NCI-H146 treated with DMSO at 0.1 percent for 48 hours (cell line): ENCODE data around the gene RBCK1.
"Not testable (repeated sequence)": the region's sequence is repeated elsewhere in the genome, so short reads cannot be mapped to it uniquely, and the experiment has no call there.

ENCODE experiments used
- DNase-seq: peaks from one replicate; lab custom pipeline; 2025; ENCODE audit not compliant: unreplicated experiment; lab: John Stamatoyannopoulos, UW

RBCK1 gene

DNA sequence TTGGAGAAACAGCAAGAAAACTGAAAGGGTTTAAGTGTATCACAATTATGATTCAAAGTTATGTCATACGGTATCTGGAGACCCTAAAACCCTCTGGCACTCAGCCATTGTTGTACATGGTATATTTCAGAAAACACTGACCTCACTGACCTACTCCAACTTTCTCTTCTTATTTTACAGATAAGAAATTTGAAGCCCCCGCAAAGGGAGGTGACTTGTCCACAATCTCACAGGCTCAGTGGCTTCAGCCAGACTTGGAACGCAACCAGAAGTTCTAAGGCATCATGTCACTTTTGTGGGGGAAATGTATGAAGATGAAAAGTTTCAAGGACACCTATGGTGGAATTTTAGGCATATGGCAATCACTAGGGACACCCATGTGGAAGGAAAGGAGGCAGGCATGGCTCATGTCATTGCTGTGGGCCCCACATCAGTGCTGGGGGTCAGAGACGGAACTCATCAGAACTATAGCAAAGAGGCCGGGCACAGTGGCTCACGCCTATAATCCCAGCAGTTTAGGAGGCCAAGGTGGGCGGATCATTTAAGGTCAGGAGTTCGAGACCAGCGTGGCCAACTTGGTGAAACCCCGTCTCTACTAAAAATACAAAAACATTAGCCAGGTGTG lies 32.7 kb upstream of the RBCK1 start:
- no peak for DNase-seq

DNA sequence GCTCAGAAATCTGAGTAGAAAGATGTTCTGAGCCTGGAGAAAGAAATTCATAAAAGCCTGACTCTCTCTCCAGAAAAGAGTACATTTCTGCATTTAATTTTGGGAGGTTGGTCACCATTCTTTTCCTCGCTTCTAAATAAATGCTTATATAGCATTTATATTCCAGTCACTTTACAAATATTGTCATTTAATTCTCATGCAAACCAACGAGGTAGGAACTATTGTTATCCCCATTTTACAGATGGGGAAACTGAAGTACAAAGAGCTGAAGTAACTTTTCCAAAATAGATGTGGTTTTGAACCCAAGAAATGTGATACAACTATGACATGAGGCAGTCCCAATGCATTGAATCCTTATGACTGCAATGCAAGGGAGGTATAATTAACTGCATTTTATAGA lies 32.0 kb upstream of the RBCK1 start:
- DNase-seq, result no peak

DNA sequence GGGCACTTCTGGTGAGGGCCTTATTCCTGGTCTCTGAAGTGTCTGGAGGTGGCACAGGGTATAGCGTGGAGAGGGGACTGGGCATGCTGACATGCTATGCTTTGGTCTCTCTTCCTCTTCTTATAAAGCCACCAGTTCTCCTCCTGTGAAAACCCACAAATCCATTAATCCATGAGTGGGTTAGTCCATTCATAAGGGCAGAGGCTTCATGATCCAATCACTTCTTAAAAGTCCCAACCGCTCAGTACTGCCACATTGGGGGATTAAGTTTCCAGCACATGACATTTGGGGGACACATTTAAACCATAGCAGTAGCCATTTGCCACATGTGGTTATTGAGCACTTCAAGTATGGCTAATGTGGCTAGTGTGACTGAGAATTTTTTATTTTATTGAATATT lies 31.3 kb upstream of the RBCK1 start:
- no peak for DNase-seq

- not testable (repeated sequence) for DNase-seq
Measured at GRCh38 chr20:377578-377977, 30.5 kb upstream of the RBCK1 start.

DNA sequence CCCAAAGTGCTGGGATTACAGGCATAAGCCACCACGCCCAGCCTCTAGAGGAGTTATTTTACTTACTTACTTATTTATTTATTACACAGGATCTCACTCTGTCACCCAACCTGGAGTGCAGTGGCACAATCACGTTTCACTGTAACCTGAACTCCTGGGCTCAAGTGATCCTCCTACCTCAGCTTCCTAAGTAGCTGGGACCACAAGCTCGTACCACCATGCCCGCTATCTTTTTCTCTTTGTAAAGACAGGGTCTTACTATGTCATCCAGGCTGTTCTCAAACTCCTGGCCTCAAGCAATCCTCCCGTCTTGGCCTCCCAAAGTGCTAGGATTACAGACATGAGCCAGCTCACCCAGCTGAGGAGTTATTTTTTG lies 29.1 kb upstream of the RBCK1 start:
- DNase-seq, result no peak

DNA sequence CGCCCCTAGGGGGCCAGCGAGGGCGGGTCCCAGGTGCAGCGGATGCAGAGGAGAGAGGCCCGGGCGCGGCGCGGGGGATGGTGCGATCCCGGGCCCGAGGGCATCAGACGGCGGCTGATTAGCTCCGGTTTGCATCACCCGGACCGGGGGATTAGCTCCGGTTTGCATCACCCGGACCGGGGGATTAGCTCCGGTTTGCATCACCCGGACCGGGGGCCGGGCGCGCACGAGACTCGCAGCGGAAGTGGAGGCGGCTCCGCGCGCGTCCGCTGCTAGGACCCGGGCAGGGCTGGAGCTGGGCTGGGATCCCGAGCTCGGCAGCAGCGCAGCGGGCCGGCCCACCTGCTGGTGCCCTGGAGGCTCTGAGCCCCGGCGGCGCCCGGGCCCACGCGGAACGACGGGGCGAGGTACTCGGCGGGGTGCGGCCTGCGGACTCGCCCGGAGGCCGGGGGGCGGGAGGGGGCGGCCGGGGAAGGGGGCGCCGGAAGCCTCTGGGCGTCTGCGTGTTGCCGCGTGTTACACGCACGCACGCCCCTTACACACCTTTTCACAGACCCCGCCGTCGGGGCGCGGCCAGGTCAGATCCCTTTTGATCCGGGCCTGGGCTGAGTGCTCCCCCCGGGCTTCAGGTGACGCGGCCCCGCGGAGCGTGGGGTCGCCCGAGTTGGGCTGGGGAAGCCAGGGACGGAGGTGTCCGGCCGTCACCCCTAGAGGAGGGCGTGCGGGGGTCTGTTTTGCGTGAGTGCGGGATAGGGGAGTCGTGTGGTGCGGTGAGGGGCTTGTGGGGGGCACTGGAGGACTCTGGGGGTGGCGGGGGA lies 27.1 kb upstream of the RBCK1 start:
- peak; percentile 56 for DNase-seq

DNA sequence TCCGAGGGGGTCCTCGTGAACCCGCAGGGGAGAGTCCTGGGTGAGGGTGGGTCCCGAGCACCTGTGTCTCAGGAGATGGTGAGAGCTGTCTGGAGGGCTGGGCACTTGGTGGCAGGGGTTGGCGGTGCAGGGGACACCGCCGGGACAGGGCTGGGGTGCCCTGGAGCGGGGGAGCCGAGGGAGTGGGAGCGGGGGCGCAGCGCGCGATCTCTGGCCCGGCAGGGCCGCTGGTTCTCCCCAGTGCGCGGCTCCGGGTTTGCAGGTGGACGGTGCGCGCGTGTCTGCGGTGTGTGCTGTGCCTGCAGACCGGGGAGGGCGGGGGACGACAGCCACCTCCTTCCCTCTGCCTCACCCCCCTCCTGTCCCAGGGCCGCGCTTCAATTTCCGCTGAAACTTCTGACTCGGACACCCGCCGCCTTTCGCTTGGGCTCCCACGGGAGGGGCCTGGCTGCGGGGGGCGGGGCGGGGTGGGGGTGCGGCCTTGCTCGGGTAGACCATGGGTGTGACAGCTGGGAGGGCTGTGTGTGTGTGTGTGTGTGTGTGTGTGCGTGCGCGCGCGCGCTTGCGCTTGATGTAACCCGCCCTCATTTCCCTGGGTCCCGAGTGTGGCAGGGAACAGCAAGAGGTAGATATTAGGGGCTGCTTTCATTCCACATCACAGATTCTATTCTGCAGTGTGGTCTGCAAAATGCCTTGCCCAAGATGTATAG lies 26.4 kb upstream of the RBCK1 start:
- DNase-seq, result peak; percentile 50

DNA sequence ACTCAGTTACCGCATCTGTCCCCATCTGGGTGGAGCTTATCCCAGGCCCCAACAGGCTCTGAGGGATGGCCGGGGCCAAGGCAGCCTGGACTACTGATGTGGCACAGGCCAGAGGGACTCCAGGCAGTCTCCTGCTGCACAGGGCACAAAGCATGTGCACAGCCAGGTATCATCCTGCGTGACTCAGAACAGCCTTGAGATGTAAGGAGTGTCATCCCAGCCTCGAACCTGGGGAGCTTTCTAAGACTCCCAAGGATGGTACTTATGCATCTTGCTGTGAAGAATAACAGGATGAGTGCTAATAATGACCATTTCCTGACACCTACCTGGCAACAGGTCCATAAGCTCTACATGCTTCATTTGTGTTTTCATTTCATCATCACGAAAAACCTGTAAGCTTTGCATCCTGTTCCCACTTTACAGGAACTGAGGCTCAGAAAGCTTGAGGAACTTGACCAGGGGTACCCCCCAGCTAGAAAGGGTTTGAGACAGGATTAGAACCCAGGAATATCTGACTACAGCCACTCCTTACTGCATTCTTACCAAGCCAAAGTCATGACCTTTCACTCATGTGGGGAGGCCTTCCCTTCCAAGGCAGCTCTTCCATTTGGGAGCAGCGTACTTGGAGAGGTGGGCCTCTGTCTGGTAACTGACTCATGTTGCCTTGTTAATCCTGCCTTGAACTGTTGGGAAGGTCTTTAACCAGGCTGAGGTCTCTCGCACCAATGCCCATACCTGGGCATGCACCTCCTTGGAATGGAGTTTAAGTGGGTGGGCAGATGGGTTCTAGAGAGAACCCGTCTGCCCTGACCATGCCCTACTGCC lies 25.6 kb upstream of the RBCK1 start:
- no peak for DNase-seq

DNA sequence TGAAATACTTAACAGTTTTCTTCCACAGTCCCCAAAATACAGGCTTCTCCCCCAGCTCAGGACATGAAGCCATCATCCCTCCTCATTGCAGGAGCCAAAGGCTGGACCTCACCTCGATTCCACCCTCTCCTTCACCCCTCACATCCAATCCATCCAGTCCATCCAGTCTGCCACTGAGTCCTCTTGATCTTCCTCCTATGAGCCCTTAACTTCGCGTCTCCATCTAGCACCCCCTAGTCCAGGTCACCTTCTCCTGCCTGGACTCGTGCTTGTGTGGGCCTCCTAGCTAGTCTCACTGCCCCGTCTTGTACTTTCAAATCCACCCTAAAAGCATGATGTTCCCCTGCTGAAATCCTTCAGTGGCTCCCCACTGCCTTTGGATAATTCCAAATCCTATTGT lies 24.2 kb upstream of the RBCK1 start:
- DNase-seq, result no peak

DNA sequence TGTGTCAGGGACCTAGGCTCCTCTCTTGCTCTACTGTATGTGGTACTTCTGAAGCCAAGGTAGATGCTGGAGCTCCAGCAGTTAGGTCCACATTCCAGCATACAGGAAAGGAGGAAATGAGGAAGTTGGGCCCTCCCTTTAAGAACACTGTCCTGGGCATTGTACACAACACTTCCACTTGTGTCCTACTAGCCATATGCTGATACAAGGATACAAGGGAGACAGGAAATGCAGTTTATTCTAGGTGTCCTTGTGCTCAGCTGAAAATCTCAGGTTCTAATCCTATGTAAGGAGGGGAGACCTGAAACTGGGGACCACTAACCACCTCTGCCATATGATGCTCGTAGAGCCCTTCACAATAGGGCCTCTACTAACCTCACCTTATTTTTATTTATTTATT lies 23.4 kb upstream of the RBCK1 start:
- no peak for DNase-seq

DNA sequence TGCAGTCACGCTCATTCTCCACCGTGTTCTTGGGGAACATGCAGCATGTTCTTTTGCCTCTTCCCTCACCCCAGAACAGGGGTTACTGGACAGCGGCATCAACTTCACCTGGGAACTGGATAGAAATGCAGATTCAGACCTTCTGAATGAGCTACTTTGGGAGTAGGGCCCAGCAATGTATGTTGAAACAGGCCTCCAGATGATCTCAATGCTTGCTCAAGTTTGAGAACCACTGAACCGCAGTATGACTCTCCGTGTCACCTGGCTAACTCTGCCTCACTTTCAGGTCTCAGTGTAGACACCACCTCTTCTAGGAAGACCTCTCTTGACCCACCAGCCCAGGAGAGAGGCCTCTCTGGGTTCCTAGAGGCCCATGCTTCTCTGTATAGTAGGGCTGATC lies 22.7 kb upstream of the RBCK1 start:
- no peak for DNase-seq

DNA sequence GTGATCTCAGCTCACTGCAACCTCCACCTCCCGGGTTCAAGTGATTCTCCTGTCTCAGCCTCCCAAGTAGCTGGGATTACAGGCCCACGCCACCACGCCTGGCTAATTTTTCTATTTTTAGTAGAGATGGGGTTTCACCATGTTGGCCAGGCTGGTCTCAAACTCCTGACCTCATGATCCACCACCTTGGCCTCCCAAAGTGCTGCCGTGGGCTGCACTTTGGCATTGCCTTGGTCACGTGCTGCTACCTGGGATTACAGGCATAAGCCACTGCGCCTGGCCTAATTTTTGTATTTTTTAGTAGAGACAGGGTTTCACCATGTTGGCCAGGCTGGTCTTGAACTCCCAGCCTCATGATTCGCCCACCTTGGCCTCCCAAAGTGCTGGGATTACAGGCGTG lies 21.5 kb upstream of the RBCK1 start:
- DNase-seq, result not testable (repeated sequence)

- no peak for DNase-seq
Measured at GRCh38 chr20:387520-387919, 20.6 kb upstream of the RBCK1 start.

- no peak for DNase-seq
Measured at GRCh38 chr20:388034-388994, 19.8 kb upstream of the RBCK1 start.

GRCh38 chr20:389220-389619 lies 18.9 kb upstream of the RBCK1 start:
- no peak for DNase-seq

DNA sequence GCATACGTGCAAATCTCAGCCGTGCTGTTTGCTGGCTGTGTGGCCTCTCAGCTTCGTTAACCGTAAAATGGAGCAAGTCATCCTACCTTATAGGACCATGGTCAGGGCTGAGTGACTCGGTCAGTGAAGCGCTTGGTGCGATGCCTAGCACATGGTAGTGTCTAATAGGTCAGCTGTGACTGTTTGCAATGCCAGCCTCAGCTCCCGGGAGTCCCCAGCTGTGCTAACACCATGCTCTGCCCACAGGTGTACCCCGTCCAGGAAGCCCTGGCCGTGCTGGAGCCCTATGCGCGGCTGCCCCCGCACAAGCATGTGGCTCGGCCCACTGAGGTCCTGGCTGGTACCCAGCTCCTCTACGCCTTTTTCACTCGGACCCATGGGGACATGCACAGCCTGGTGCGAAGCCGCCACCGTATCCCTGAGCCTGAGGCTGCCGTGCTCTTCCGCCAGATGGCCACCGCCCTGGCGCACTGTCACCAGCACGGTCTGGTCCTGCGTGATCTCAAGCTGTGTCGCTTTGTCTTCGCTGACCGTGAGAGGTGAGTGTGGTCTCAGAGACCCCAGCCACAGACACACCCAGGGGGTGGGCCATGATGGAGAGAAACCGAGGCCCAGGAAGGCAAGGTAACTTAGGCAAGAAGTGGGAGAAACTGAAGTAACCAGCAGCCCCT lies 16.9 kb upstream of the RBCK1 start:
- DNase-seq, result no peak

DNA sequence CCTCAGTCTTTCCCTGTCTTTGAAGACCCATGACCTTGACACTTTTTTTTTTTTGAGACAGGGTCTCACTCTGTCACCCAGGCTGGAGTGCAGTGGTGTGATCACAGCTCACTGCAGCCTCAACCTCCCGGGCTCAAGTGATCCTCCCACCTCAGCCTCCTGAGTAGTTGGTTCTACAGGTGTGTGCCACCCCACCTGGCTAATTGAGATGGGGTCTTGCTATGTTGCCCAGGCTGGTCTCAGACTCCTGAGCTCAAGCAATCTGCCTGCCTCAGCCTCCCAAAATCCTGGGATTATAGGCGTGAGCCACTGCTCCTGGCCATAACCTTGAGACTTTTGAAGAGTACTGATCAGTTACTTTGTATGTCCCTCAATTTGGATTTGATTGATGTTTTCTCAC lies 14.8 kb upstream of the RBCK1 start:
- not testable (repeated sequence) for DNase-seq

DNA sequence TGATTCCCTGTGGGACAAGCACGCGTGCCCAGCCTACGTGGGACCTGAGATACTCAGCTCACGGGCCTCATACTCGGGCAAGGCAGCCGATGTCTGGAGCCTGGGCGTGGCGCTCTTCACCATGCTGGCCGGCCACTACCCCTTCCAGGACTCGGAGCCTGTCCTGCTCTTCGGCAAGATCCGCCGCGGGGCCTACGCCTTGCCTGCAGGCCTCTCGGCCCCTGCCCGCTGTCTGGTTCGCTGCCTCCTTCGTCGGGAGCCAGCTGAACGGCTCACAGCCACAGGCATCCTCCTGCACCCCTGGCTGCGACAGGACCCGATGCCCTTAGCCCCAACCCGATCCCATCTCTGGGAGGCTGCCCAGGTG lies 11.9 kb upstream of the RBCK1 start:
- DNase-seq, result no peak

- no peak for DNase-seq
Measured at GRCh38 chr20:396619-397431, 11.3 kb upstream of the RBCK1 start.
